CD4-positive, alpha-beta T cell treated with Interleukin-21 for 1 hour (primary cell): ENCODE data around the gene AKR1C2.
"Not testable (repeated sequence)": the region's sequence is repeated elsewhere in the genome, so short reads cannot be mapped to it uniquely, and the experiment has no call there.

Experiments
- DNase-seq: peaks from one replicate; pipeline ENCODE4 v3.0.0-alpha.2; 2020

The AKR1C2 gene

GRCh38 chr10:5023177-5023805 is 19.6 kb upstream of the AKR1C2 start:
- no peak for DNase-seq

DNA sequence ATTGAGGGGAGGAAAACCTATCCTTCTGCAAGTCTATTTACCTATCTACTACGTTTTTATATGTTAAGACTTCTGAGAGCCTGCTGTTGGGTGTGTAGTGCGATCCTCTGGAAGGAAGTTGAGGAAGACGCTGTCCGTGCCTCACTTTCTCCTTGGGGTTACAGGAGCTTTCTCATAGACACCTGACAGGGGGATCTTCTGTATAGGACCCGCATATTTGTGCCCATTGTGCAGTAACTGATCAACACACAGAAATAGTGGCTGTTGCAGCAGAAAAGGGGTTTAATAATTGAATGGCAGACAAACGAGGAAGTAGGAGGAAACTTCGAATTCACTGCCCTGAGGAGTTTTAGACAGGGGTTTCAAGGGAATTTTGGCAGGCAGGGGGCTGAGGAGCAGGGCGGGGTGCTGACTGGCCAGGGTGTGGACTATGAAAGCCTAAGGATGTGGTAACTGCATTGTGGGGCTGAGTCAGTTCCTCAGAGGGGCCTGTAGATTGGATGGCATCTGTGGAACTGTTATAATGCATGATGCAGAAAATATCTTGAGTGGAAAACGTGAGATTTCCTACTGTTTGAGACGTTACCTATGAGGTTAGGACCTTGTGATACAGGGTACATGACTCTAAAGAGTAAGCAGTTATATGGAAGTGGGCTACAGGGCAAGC is 18.1 kb upstream of the AKR1C2 start:
- DNase-seq, result not testable (repeated sequence)

- DNase-seq, result not testable (repeated sequence)
Measured at GRCh38 chr10:5019770-5020612, 16.3 kb upstream of the AKR1C2 start.

DNA sequence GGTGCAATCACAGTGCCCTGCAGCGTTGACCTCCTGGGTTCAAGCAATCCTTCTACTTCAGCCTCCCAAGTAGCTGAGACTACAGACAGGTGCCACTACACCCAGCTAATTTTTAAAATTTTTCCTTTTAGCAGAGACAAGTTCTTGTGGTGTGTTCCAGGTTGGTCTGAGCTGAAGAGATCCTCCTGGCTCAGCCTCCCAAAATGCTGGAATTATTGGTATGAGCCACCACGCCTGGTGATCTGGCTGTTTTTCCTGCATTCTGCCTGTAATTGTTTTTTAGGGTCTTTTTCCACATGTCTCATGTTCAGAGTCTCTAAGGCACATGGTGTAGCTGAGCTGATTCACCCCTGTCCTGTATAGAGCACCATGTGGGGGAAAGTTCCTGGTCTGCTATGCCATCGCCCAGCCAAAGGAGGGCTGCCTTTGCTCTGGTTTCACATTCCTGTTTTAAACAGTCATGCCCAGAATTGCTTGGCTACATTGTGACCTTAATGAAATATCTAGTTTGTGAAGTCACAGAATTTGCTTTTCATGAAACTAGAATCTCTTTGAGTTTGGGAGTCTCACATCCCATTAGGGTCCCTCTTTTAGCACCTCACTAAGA is 15.1 kb upstream of the AKR1C2 start:
- not testable (repeated sequence) for DNase-seq

DNA sequence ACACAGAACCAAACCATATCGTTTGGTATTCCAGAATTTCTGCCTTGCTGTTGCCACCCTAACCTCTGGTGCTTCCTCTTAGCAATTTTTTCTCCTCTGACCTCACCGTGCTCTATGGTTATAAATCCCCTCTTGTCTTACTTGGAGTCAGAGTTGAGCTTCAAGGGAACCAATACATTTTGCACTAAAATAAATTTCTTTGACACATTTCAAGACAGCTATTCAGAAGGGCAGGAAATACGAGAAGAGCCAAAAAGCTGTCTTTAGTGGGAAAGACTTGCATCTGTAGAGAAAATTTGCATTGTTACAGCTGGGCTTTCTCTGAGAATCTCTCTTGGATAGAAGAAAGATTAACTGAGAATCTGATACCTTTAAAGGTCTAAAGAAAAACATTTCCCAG is 14.5 kb upstream of the AKR1C2 start:
- no peak for DNase-seq

DNA sequence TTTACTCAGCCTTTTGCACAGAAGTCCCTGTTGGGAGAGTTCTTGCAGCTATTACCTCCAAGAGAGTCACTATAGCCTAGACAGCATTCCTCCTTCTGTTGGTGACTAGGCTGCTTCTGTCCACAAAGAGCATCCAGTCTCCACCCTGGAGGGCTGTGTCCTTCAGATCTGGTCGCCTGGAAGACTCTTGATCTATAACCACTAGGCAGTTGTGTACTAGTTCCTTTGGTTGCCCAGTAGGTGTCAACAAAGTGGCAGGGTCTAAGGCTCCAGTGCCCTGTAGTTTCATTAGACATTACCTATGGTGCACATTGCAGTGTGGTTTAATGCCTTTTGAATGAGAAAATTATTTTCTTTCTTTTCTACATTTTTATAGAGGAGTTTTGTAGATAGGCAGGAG is 11.3 kb upstream of the AKR1C2 start:
- DNase-seq, result no peak

DNA sequence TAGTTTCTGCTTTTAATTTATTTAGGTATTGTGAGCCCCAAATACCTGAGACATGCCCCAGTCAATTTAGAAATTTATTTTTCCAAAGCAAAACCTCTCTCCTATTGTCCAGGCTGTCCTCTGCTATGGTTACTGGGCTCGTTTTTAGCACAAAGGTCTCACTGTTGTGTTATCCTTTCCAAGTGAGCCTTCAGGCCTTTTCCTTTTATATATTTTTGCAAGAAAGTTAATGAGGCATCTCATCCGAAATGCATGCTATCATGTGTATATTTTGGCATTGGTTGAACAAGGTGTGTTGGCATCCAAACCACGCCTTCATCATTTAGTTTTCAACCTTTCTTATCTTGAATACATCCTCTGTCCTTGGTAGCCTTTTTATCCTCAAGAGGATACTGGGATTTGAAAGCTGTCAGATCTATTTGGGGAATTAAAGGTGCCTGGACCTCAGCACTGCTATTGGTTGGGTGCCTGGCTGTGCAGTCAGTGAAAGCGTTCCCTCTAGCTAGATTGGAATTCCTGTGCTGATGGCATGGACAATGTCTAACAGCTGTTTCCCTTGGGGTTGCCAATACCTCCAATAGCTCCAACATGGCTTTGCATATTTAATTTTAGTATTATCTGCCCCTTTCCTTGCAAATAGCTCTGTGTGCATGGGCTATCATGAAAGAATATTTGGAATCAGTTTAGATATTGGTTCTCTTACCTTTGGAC is 10.7 kb upstream of the AKR1C2 start:
- DNase-seq, result not testable (repeated sequence)

DNA sequence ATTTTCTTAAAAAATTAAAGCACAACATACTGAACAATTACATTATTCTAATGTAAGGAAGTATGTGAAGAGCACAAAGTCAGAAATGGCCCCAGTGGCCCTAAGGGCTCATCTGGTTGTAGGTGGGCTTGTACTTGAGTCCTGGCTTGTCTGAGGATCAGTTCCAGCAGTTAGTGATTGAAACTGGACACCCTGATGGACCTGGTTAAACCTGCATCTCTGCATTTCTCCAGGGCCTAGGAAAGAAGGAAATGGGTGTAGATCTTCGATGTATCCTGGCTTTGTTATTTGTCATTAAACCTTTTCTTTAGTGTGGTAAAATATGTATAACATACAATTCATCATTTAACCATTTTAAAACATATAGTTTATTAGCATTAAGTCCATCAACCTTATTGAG is 9.7 kb upstream of the AKR1C2 start:
- DNase-seq, result no peak

DNA sequence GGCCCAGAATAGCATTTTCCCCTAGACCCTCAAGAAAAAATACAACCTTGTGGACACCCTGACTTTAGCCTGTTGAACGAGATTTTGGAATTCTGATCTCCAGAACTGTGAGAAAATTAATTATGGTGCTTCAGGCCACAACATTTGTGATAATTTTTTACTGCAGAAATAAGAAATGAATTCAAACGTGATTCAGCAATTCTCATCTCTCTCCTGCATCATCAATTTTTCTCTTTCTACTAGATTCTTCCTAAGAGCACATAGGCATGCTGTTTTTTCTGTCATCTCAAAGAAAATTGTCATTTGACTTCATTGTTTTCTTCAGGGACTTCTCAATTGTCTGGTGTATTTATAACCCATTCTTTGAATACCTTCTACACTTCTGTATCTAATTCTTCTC is 8.9 kb upstream of the AKR1C2 start:
- no peak for DNase-seq

DNA sequence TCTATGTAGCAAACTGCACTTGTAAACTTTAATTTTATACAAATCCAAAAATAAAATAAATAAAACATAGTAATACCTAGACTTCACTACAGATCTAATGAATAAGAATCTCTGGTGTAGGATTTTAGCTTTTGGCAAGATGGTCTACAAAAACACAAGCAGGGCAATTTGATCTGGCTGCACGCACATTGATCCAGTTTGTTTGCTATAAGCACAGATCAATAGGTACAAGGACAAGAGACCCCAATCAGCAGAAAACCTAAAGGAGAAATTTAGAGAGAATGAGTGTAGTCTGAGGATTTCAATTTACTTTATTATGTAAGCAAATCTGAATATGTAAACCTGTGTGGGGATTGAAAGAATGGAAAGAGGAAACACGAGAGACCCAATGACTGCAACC is 7.7 kb upstream of the AKR1C2 start:
- not testable (repeated sequence) for DNase-seq

DNA sequence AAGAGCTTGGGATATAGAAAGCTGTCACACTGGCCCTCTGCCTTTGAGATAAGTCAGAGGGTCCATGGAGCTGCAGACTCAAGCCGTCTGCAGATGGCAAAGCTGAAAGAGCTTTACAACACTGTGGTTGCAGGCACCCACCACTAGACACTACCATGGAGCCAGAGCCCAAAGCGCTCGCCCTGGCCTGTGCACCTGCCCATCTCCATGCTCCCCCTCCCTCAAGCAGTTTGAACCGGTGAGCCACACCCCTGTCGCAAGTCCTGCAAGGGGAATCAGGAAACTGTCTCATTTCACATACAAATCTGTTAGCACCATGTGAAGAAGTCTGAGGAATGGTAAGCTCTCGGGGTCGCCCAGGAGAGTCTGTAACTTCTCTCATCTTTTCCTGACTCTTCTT is 6.4 kb upstream of the AKR1C2 start:
- DNase-seq, result not testable (repeated sequence)

- not testable (repeated sequence) for DNase-seq
Measured at GRCh38 chr10:5008857-5009548, 5.3 kb upstream of the AKR1C2 start.

DNA sequence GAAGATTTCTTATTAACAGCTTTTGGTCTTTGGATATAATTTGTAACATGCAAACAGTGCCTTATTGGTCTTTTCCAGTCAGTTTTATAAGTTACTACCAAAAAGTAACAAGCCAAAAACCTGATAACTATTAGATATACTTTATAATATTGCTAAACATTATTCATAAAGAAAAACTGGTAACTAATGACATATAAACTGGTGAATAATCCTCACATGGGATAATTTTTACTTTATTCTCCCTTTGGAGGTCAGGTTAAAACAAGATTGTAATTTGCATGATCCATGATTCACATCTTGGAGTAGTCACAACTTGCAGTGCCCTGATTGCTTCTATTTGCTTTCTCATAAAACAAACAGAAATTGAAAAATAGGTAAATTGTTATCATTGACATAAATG is 844 bp upstream of the AKR1C2 start:
- not testable (repeated sequence) for DNase-seq

DNA sequence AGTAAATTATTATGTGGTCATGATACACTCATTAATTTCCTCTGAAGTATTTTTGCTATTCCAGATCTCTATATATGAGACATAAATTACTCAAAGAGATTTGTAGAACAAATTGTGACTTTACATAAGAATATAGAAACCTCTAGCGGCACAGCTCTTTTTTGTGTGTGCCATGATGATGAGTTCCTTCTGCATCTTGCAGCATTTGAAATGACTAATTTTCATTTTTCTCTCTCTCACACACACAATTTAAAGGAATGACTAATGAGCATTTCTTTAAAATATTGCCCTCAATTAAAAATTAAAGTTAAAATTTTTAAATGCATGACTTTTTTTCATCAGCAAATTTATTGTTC is 351 bp upstream of the AKR1C2 start:
- not testable (repeated sequence) for DNase-seq

DNA sequence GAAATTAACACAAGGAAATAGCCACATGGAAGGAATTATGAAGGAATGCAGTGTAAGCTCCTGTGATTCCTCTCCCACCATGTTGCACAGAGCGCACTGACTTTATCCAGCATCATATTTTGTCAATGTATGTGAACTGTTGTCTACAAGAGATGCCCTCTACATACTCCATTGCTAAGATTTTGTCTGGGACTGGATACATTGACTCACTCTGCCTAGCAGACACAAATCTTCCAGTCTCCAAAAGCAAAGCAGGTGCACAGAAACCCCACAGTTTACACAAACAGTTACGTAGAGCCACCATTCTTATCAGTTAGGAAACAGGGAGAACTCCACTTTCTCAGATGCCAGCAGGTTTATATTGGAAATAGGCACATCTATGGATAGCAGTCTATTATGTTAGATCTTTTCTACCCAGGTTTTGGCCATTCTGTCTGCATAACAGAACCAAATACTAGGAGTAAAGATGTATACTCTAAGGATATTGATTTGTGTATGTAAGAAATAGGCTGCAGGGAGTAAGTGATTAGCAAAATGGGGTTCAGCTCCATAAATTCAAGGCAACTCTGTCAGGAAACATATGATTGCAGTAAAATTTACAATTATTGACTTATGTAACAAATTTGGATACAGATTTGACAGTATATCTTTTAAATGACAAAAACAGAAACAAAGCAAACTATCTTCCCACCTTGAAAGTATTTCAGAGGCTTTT is 1.5 kb downstream of the AKR1C2 start:
- no peak for DNase-seq

DNA sequence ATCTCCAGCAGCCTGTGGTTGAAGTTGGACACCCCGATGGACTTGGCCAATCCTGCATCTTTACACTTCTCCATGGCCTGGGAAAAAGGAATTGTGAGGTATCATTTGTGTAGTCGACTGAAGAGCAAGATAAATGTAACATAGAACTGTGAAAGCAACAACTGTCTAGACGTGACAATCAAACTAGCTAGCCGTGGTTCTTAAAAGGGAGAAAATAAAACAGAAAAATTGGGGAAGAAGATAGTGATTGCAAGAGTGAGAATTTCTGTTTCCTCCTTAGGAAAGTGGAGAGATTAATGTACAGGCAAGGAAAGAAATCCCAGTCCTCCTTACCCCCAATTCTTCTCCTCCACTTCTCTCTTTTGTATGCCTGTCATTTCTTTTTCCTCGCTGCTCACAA is 5.0 kb downstream of the AKR1C2 start:
- DNase-seq, result no peak

GRCh38 chr10:4994260-4994659 is 9.4 kb downstream of the AKR1C2 start:
- DNase-seq, result not testable (repeated sequence)

DNA sequence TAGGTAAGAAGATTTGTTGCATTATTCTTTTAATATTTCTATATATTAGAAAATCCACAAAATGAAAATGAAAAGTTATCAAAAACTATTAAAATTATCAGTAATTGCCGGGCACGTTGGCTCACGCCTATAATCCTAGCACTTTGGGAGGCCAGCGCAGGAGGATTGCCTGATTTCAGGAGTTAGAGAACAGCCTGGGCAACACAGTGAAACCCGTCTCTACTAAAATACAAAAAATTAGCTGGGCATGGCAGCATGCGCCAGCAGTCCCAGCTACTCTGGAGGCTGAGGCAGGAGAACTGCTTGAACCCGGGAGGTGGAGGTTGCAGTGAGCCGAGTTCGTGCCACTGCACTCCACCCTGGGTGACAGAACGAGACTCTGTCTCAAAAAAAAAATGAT is 11.1 kb downstream of the AKR1C2 start:
- not testable (repeated sequence) for DNase-seq

GRCh38 chr10:4991463-4991862 is 12.2 kb downstream of the AKR1C2 start:
- not testable (repeated sequence) for DNase-seq

- DNase-seq, result no peak
Measured at GRCh38 chr10:4990217-4990616, 13.4 kb downstream of the AKR1C2 start.

GRCh38 chr10:4988000-4988641 is 15.5 kb downstream of the AKR1C2 start:
- not testable (repeated sequence) for DNase-seq
